Neural progenitor cell (in vitro differentiated cells): ENCODE measurements around the gene RAD51B.

Experiments used
- CTCF ChIP-seq: fragments of 200-600 bp; sonication (generic); IDR thresholded peaks from 2 replicates; pipeline ENCODE4 v1.5.1; 2017; ENCODE audit warnings: antibody characterized with exemption, mild to moderate bottlenecking
- EZH2 ChIP-seq: fragments of 200-600 bp; sonication (generic); IDR thresholded peaks from 2 replicates; pipeline ENCODE4 v1.6.1; 2017; ENCODE audit warnings: antibody characterized with exemption, mild to moderate bottlenecking, moderate library complexity
- EZH2phosphoT487 ChIP-seq: fragments of 200-600 bp; sonication (generic); IDR thresholded peaks from 2 replicates; pipeline ENCODE4 v1.6.1; 2017; ENCODE audit warnings: antibody characterized with exemption

DNA sequence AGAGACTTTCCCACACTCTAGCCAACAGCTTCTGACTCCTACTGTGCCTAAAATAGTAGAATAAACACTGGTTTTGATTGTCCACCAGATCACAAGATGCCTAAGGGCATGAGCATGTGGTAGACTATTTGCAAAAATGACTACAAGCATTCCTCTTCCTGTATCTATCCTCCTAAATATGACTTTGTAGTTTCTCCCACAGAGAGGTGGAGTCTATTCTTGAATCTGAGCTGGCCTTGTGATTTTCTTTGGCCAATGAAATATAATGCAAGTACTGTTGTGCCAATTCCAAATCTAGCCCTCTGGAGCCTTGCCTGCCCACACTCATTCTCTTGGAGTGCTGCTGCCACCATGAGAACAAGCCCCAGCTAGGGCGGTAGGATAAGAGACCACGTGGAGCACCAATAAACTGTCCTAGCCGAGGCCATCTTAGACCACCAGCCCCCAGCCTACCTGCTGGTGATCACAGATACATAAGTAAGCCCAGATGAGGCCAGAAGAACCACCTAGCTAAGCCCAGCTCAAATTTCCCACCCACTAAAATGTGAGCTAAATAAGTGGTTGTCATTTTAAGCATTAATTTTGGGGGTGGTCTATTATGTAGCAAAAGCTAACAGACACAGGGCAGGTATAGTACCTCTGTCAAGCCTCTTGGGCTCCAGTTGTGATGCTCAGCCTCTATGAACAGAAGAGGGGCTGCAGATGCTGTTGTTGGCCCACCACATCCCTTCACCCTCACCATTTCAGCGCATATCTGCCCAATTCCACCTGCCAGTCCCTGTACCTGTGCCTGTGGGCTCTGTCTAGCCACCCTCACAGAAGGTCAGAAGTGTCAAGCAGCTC, 955.4 kb downstream of the RAD51B start:
- no peak for TF ChIP-seq CTCF
- no peak for TF ChIP-seq EZH2
- TF ChIP-seq EZH2phosphoT487: no peak
